Neural cell (in vitro differentiated cells): ENCODE data around the gene PAFAH1B1. TPM values are rescaled to one million over a fixed set of nuclear protein-coding genes. Genes with fewer than 3 reads are reported as not detected.

ENCODE experiments used
- H2AFZ ChIP-seq: fragments of 200-600, 300-800 bp; sonication (generic), shearing (Covaris generic); 2 replicates; pipeline ENCODE4 v1.6.0; 2014; ENCODE audit warnings: low read depth, mild to moderate bottlenecking, antibody characterized with exemption, low read length, moderate library complexity
- H3F3A ChIP-seq: fragments of 200-600 bp; shearing (Covaris generic); 2 replicates; pipeline ENCODE4 v1.6.1; 2016; ENCODE audit warnings: mild to moderate bottlenecking, moderate library complexity, mixed read lengths, antibody characterized with exemption, low read length; ENCODE audit not compliant: insufficient read depth, poor library complexity, severe bottlenecking
- H3K27ac ChIP-seq: fragments of 200-600, 300-800 bp; sonication (generic), shearing (Covaris generic); 2 replicates; pipeline ENCODE4 v1.5.1; 2014; ENCODE audit warnings: mild to moderate bottlenecking, low read length, moderate library complexity
- H3K27me3 ChIP-seq: fragments of 300-800, 200-600 bp; sonication (generic), shearing (Covaris generic); 2 replicates; pipeline ENCODE4 v1.6.0; 2014; ENCODE audit warnings: mild to moderate bottlenecking, low read depth, low read length, moderate library complexity; ENCODE audit not compliant: insufficient read depth
- H3K36me3 ChIP-seq: fragments of 300-800, 200-600 bp; sonication (generic), shearing (Covaris generic); 2 replicates; pipeline ENCODE4 v1.5.1; 2014; ENCODE audit warnings: mild to moderate bottlenecking, antibody characterized with exemption, low read length, moderate library complexity; ENCODE audit not compliant: insufficient read depth
- H3K4me2 ChIP-seq: fragments of 300-800, 200-600 bp; sonication (generic), shearing (Covaris generic); 2 replicates; pipeline ENCODE4 v1.6.0; 2014; ENCODE audit warnings: mild to moderate bottlenecking, low read length
- H3K4me3 ChIP-seq: fragments of 300-800, 200-600 bp; sonication (generic), shearing (Covaris generic); 2 replicates; pipeline ENCODE4 v1.5.1; 2014; ENCODE audit warnings: mild to moderate bottlenecking, low read length, moderate library complexity
- H3K79me2 ChIP-seq: fragments of 200-600 bp; shearing (Covaris generic); replicated peaks from 2 replicates; pipeline ENCODE4 v1.6.0; 2014; ENCODE audit warnings: mild to moderate bottlenecking, low read length, moderate library complexity; ENCODE audit not compliant: insufficient read depth
- H3K9ac ChIP-seq: fragments of 300-800, 200-600 bp; sonication (generic), shearing (Covaris generic); 2 replicates; pipeline ENCODE4 v1.6.1; 2016; ENCODE audit warnings: mild to moderate bottlenecking, low read length, mixed read lengths
- H3K9me2 ChIP-seq: fragments of 200-600 bp; shearing (Covaris generic); 2 replicates; pipeline ENCODE4 v1.6.1; 2016; ENCODE audit warnings: mild to moderate bottlenecking, low read length, mixed read lengths; ENCODE audit not compliant: insufficient read depth
- H3K9me3 ChIP-seq: fragments of 200-600, 300-800 bp; sonication (generic), shearing (Covaris generic); 2 replicates; pipeline ENCODE4 v1.6.1; 2016; ENCODE audit warnings: mild to moderate bottlenecking, mixed run types, low read length, moderate library complexity, mixed read lengths
- H4K20me1 ChIP-seq: fragments of 200-600 bp; shearing (Covaris generic); 2 replicates; pipeline ENCODE4 v1.6.1; 2016; ENCODE audit warnings: mild to moderate bottlenecking, mixed run types; ENCODE audit not compliant: insufficient read depth
- EP300 ChIP-seq: fragments of 450-650 bp; conservative IDR thresholded peaks from 2 replicates; pipeline ENCODE4 v1.6.1; 2014; ENCODE audit warnings: antibody characterized with exemption, mild to moderate bottlenecking, moderate library complexity; ENCODE audit not compliant: poor library complexity, severe bottlenecking
- EZH2 ChIP-seq: fragments of 200-600, 300-800 bp; shearing (Covaris generic), sonication (generic); IDR thresholded peaks from 2 replicates; pipeline ENCODE4 v1.6.1; 2014; ENCODE audit warnings: antibody characterized with exemption, low read length, borderline replicate concordance, mild to moderate bottlenecking; ENCODE audit not compliant: insufficient read depth, poor library complexity, severe bottlenecking
- MXI1 ChIP-seq: fragments of 450-650 bp; conservative IDR thresholded peaks from 2 replicates; pipeline ENCODE4 v1.6.1; 2014; ENCODE audit warnings: antibody characterized with exemption, mild to moderate bottlenecking; ENCODE audit not compliant: poor library complexity, severe bottlenecking
- POLR2AphosphoS5 ChIP-seq: IDR thresholded peaks from 2 replicates; pipeline ENCODE4 v1.6.1; 2012
- RAD21 ChIP-seq: fragments of 450-650 bp; conservative IDR thresholded peaks from 2 replicates; pipeline ENCODE4 v1.6.1; 2014; ENCODE audit warnings: antibody characterized with exemption, mild to moderate bottlenecking, moderate library complexity
- REST ChIP-seq: IDR thresholded peaks from 2 replicates; pipeline ENCODE4 v1.6.1; 2012; ENCODE audit warnings: borderline replicate concordance
- SMC3 ChIP-seq: fragments of 450-650 bp; conservative IDR thresholded peaks from 2 replicates; pipeline ENCODE4 v1.6.1; 2014; ENCODE audit warnings: antibody characterized with exemption, mild to moderate bottlenecking, moderate library complexity; ENCODE audit not compliant: poor library complexity
- TAF1 ChIP-seq: IDR thresholded peaks from 2 replicates; pipeline ENCODE4 v1.6.1; 2012; ENCODE audit warnings: low read depth
- polyA plus RNA-seq: library from polyadenylated mRNA; depleted of rRNA; stranded (reverse); fragments of >200 nt; gene quantifications from 2 replicates; pipeline ENCODE4 v1.2.3, GENCODE V29; 2014
- TF ChIP-seq, protein P1 (sequence below): fragments of 450-650 bp; IDR thresholded peaks from 2 replicates; pipeline ENCODE4 v1.5.1; 2014; ENCODE audit warnings: antibody characterized with exemption, mild to moderate bottlenecking, moderate library complexity; ENCODE audit not compliant: poor library complexity, severe bottlenecking

Gene PAFAH1B1
- polyA plus RNA-seq, 1 donor from 2014 or later: 305 TPM

GRCh38 chr17:2551928-2552327 is 41.5 kb upstream of the PAFAH1B1 start:
- no peaks in the 10 kb centered on the region for H3K9me2 ChIP-seq
- H3K4me2 ChIP-seq: no peak overlapping the region
- H3K27me3 ChIP-seq: no peaks in the 10 kb centered on the region
- H3K9me3 ChIP-seq: no peaks in the 10 kb centered on the region
- H4K20me1 ChIP-seq: no peaks in the 10 kb centered on the region
- H3K27ac ChIP-seq: no peak overlapping the region
- no peak overlapping the region for H2AFZ ChIP-seq
- TF ChIP-seq EZH2 (no peak), TAF1 (no peak), RAD21 (no peak), MXI1 (no peak), REST (no peak), EP300 (no peak), POLR2AphosphoS5 (no peak)
- TF ChIP-seq, protein P1, sequence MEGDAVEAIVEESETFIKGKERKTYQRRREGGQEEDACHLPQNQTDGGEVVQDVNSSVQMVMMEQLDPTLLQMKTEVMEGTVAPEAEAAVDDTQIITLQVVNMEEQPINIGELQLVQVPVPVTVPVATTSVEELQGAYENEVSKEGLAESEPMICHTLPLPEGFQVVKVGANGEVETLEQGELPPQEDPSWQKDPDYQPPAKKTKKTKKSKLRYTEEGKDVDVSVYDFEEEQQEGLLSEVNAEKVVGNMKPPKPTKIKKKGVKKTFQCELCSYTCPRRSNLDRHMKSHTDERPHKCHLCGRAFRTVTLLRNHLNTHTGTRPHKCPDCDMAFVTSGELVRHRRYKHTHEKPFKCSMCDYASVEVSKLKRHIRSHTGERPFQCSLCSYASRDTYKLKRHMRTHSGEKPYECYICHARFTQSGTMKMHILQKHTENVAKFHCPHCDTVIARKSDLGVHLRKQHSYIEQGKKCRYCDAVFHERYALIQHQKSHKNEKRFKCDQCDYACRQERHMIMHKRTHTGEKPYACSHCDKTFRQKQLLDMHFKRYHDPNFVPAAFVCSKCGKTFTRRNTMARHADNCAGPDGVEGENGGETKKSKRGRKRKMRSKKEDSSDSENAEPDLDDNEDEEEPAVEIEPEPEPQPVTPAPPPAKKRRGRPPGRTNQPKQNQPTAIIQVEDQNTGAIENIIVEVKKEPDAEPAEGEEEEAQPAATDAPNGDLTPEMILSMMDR: no peak
- H3K36me3 ChIP-seq: no peaks in the 10 kb centered on the region
- H3F3A ChIP-seq: no peaks in the 10 kb centered on the region
- no peaks in the 10 kb centered on the region for H3K79me2 ChIP-seq
- H3K9ac ChIP-seq: no peak overlapping the region
- no peak overlapping the region for H3K4me3 ChIP-seq

DNA sequence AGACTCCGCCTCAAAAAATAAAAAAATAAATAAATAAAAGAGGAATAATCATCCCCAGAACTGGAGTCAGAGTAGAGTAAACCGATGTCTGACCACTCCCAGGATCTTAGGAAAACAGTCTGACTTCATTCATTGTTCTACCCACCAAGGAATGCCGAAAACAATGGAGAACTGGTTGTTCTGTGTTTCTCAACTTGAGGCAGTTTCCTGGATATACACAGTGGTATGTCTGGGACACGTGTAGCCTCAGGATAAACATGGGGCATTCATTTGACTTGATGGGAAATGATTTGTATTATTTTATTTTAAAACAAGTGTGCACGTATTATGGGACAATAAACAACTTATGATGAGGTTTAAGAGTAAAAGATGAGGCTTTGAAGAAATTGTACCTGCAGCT is 32.8 kb upstream of the PAFAH1B1 start:
- H3K27me3 ChIP-seq: no peaks in the 10 kb centered on the region
- no peaks in the 10 kb centered on the region for H3F3A ChIP-seq
- TF ChIP-seq, protein P1: no peak
- TF ChIP-seq TAF1 (no peak), EZH2 (no peak), RAD21 (no peak), MXI1 (no peak), EP300 (no peak), POLR2AphosphoS5 (no peak), SMC3 (no peak), REST (no peak)
- H4K20me1 ChIP-seq: no peaks in the 10 kb centered on the region
- H3K4me3 ChIP-seq: no peak overlapping the region
- H3K9ac ChIP-seq: no peak overlapping the region
- H3K36me3 ChIP-seq: no peaks in the 10 kb centered on the region
- H3K27ac ChIP-seq: no peak overlapping the region
- H3K9me3 ChIP-seq: no peaks in the 10 kb centered on the region
- no peak overlapping the region for H3K4me2 ChIP-seq
- no peak overlapping the region for H2AFZ ChIP-seq
- no peaks in the 10 kb centered on the region for H3K79me2 ChIP-seq
- no peaks in the 10 kb centered on the region for H3K9me2 ChIP-seq
